ENCODE data around the gene LONP1.

LONP1 gene

DNA sequence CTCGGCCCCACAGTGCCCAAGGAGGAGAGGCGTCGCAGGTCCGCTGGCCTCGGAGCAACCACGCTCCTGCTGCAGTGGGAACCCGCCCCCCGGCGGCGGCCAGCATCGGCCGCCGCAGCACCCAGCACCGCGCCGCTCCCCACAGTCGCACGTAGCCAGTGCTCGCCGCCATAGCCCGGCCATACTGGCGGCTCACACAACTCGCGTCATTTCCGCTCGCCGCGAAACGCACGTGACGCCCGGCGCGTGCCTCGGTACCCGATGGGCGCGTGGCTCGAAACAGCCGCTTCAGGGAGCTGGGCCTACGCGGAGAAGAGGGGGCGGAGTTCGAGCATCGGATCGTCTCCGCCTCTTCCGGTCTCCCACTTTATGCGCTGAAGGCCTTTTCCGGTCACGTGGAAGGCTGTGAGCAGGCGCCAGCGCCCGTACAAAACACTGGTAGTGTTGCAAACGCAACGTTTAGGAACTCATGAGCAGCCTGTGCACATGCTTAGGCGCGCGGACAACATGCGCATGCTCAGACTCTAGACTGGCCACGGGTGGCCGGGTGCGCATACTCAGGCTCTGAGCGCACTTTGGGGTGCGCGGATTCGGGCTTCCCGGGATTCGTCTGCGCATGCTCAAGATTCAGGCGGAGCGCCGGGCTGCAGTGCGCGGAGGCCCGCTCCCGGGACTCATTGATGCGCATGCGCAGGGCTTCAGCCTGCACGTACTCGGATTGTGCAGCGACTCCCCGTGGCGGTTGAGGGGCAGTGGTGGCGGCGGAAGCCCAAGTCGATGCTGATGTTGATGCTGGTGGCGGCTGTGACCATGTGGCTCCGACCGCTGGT lies at the start of gene LONP1, which contains the start of gene CATSPERD (continued):
- TF ChIP-seq, protein P1, sequence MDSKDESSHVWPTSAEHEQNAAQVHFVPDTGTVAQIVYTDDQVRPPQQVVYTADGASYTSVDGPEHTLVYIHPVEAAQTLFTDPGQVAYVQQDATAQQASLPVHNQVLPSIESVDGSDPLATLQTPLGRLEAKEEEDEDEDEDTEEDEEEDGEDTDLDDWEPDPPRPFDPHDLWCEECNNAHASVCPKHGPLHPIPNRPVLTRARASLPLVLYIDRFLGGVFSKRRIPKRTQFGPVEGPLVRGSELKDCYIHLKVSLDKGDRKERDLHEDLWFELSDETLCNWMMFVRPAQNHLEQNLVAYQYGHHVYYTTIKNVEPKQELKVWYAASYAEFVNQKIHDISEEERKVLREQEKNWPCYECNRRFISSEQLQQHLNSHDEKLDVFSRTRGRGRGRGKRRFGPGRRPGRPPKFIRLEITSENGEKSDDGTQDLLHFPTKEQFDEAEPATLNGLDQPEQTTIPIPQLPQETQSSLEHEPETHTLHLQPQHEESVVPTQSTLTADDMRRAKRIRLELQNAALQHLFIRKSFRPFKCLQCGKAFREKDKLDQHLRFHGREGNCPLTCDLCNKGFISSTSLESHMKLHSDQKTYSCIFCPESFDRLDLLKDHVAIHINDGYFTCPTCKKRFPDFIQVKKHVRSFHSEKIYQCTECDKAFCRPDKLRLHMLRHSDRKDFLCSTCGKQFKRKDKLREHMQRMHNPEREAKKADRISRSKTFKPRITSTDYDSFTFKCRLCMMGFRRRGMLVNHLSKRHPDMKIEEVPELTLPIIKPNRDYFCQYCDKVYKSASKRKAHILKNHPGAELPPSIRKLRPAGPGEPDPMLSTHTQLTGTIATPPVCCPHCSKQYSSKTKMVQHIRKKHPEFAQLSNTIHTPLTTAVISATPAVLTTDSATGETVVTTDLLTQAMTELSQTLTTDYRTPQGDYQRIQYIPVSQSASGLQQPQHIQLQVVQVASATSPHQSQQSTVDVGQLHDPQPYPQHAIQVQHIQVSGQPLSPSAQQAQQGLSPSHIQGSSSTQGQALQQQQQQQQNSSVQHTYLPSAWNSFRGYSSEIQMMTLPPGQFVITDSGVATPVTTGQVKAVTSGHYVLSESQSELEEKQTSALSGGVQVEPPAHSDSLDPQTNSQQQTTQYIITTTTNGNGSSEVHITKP (tag by site-specific recombination; IDR thresholded peaks at IDR 0.05), result no peak
- TF ChIP-seq ZBTB21 (tag by site-specific recombination; IDR thresholded peaks at IDR 0.05) (peak; percentile 75), ZNF837 (tag by site-specific recombination; IDR thresholded peaks at IDR 0.05) (no peak), ZNF654 (tag by site-specific recombination; IDR thresholded peaks at IDR 0.05; ENCODE audit: low read depth) (peak; percentile 20; the same call in 1 of the 2 replicates), ZBTB8A (tag by site-specific recombination; IDR thresholded peaks at IDR 0.05) (peak; percentile 87), ZNF354C (tag by site-specific recombination; IDR thresholded peaks at IDR 0.05; ENCODE audit: borderline replicate concordance, low read depth) (no peak), ZNF391 (tag by site-specific recombination; IDR thresholded peaks at IDR 0.05; ENCODE audit: borderline replicate concordance, low read depth) (no peak), ZNF549 (tag by site-specific recombination; IDR thresholded peaks at IDR 0.05) (no peak; the same call in 1 of the 2 replicates), ZNF555 (tag by site-specific recombination; conservative IDR thresholded peaks at IDR 0.05) (no peak), KLF10 (tag by site-specific recombination; IDR thresholded peaks at IDR 0.05) (peak; percentile 61; the same call in 1 of the 2 replicates), ZNF473 (tag by site-specific recombination; IDR thresholded peaks at IDR 0.05) (no peak), ZNF157 (tag by site-specific recombination; IDR thresholded peaks at IDR 0.05) (no peak), ZNF561 (tag by site-specific recombination; IDR thresholded peaks at IDR 0.05; ENCODE audit: borderline replicate concordance) (peak; percentile 76; the same call in 1 of the 2 replicates), ZNF174 (tag by site-specific recombination; IDR thresholded peaks at IDR 0.05) (no peak), ZNF513 (tag by site-specific recombination; IDR thresholded peaks at IDR 0.05) (no peak), ZNF335 (tag by site-specific recombination; conservative IDR thresholded peaks at IDR 0.05) (peak; percentile 100), ZNF792 (tag by site-specific recombination; IDR thresholded peaks at IDR 0.05) (no peak), ZFP37 (tag by site-specific recombination; IDR thresholded peaks at IDR 0.05) (0 out of 2 replicates have a peak, but pooled peaks have one; percentile 17), GLIS1 (tag by site-specific recombination; IDR thresholded peaks at IDR 0.05) (peak; percentile 86), PRDM4 (tag by site-specific recombination; IDR thresholded peaks at IDR 0.05) (peak; percentile 94), BCL11A (tag by site-specific recombination; IDR thresholded peaks at IDR 0.05; ENCODE audit: low read depth) (no peak), KLF1 (tag by site-specific recombination; IDR thresholded peaks at IDR 0.05) (no peak), ZNF585B (tag by site-specific recombination; IDR thresholded peaks at IDR 0.05) (no peak), ZNF146 (tag by site-specific recombination; IDR thresholded peaks at IDR 0.05) (no peak), ZNF175 (tag by site-specific recombination; IDR thresholded peaks at IDR 0.05) (no peak), KLF7 (tag by site-specific recombination; IDR thresholded peaks at IDR 0.05; ENCODE audit: borderline replicate concordance) (no peak)
- TF ChIP-seq, protein P2, sequence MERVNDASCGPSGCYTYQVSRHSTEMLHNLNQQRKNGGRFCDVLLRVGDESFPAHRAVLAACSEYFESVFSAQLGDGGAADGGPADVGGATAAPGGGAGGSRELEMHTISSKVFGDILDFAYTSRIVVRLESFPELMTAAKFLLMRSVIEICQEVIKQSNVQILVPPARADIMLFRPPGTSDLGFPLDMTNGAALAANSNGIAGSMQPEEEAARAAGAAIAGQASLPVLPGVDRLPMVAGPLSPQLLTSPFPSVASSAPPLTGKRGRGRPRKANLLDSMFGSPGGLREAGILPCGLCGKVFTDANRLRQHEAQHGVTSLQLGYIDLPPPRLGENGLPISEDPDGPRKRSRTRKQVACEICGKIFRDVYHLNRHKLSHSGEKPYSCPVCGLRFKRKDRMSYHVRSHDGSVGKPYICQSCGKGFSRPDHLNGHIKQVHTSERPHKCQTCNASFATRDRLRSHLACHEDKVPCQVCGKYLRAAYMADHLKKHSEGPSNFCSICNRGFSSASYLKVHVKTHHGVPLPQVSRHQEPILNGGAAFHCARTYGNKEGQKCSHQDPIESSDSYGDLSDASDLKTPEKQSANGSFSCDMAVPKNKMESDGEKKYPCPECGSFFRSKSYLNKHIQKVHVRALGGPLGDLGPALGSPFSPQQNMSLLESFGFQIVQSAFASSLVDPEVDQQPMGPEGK (tag by site-specific recombination; IDR thresholded peaks at IDR 0.05), result peak; percentile 64
- TF ChIP-seq, protein P3, sequence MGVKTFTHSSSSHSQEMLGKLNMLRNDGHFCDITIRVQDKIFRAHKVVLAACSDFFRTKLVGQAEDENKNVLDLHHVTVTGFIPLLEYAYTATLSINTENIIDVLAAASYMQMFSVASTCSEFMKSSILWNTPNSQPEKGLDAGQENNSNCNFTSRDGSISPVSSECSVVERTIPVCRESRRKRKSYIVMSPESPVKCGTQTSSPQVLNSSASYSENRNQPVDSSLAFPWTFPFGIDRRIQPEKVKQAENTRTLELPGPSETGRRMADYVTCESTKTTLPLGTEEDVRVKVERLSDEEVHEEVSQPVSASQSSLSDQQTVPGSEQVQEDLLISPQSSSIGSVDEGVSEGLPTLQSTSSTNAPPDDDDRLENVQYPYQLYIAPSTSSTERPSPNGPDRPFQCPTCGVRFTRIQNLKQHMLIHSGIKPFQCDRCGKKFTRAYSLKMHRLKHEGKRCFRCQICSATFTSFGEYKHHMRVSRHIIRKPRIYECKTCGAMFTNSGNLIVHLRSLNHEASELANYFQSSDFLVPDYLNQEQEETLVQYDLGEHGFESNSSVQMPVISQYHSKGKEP (tag by site-specific recombination; IDR thresholded peaks at IDR 0.05), result no peak
